IPS-20b (cell line): ENCODE results near the gene INPP5D.
"Not testable (repeated sequence)": the region's sequence is repeated elsewhere in the genome, so short reads cannot be mapped to it uniquely, and the experiment has no call there.

Experiments used
- H3K27ac ChIP-seq: one replicate; pipeline ENCODE4 v1.5.1; 2013; ENCODE audit warnings: low read length
- H3K27me3 ChIP-seq: 2 replicates; pipeline ENCODE4 v1.6.1; 2013; ENCODE audit warnings: mild to moderate bottlenecking, low read length, inconsistent platforms; ENCODE audit not compliant: insufficient read depth
- H3K36me3 ChIP-seq: 2 replicates; pipeline ENCODE4 v1.6.1; 2013; ENCODE audit warnings: low read depth, mild to moderate bottlenecking, inconsistent platforms, low read length, moderate library complexity; ENCODE audit not compliant: insufficient read depth
- H3K4me1 ChIP-seq: 2 replicates; pipeline ENCODE4 v1.6.1; 2013; ENCODE audit warnings: mild to moderate bottlenecking, control low read depth, inconsistent platforms, low read length, moderate library complexity; ENCODE audit not compliant: insufficient read depth
- H3K4me3 ChIP-seq: 2 replicates; pipeline ENCODE4 v1.5.1; 2013; ENCODE audit warnings: mild to moderate bottlenecking, low read length, inconsistent platforms
- H3K9ac ChIP-seq: 2 replicates; pipeline ENCODE4 v1.6.1; 2013; ENCODE audit warnings: low read depth, mild to moderate bottlenecking, inconsistent platforms, low read length, moderate library complexity
- H3K9me3 ChIP-seq: 2 replicates; pipeline ENCODE4 v1.6.1; 2013; ENCODE audit warnings: mild to moderate bottlenecking, low read depth, low read length, inconsistent platforms; ENCODE audit not compliant: insufficient read depth

INPP5D gene

GRCh38 chr2:233117811-233118647, 57.9 kb downstream of the INPP5D start:
- no peak overlapping the region for H3K4me3 ChIP-seq
- no peaks in the 10 kb centered on the region for H3K36me3 ChIP-seq
- H3K27me3 ChIP-seq, result no peaks in the 10 kb centered on the region
- H3K9ac ChIP-seq, result no peak overlapping the region
- no peaks in the 10 kb centered on the region for H3K4me1 ChIP-seq
- H3K9me3 ChIP-seq, result no peaks in the 10 kb centered on the region
- H3K27ac ChIP-seq, result no peak overlapping the region

GRCh38 chr2:233118648-233119000, 58.5 kb downstream of the INPP5D start:
- Histone ChIP-seq H3K36me3 (no peaks in the 10 kb centered on the region), H3K27me3 (no peaks in the 10 kb centered on the region), H3K27ac (no peak overlapping the region), H3K9me3 (no peaks in the 10 kb centered on the region), H3K4me1 (no peaks in the 10 kb centered on the region), H3K9ac (no peak overlapping the region), H3K4me3 (no peak overlapping the region)

GRCh38 chr2:233119123-233119522, 59.0 kb downstream of the INPP5D start:
- Histone ChIP-seq H3K4me1 (no peaks in the 10 kb centered on the region), H3K36me3 (no peaks in the 10 kb centered on the region), H3K4me3 (no peak overlapping the region), H3K9ac (no peak overlapping the region), H3K9me3 (no peaks in the 10 kb centered on the region), H3K27me3 (no peaks in the 10 kb centered on the region), H3K27ac (no peak overlapping the region)

GRCh38 chr2:233119806-233120205, 59.7 kb downstream of the INPP5D start:
- H3K27ac ChIP-seq, result no peak overlapping the region
- H3K4me3 ChIP-seq, result no peak overlapping the region
- H3K36me3 ChIP-seq, result no peaks in the 10 kb centered on the region
- no peak overlapping the region for H3K9ac ChIP-seq
- no peaks in the 10 kb centered on the region for H3K9me3 ChIP-seq
- no peaks in the 10 kb centered on the region for H3K27me3 ChIP-seq
- no peaks in the 10 kb centered on the region for H3K4me1 ChIP-seq

GRCh38 chr2:233120459-233120858, 60.3 kb downstream of the INPP5D start:
- no peak overlapping the region for H3K4me3 ChIP-seq
- H3K9ac ChIP-seq, result no peak overlapping the region
- H3K4me1 ChIP-seq, result no peaks in the 10 kb centered on the region
- H3K27me3 ChIP-seq, result no peaks in the 10 kb centered on the region
- H3K9me3 ChIP-seq, result no peaks in the 10 kb centered on the region
- H3K27ac ChIP-seq, result no peak overlapping the region
- H3K36me3 ChIP-seq, result no peaks in the 10 kb centered on the region

- no peaks in the 10 kb centered on the region for H3K27me3 ChIP-seq
- H3K9me3 ChIP-seq, result no peaks in the 10 kb centered on the region
- H3K4me1 ChIP-seq, result no peaks in the 10 kb centered on the region
- H3K27ac ChIP-seq, result no peak overlapping the region
- no peak overlapping the region for H3K4me3 ChIP-seq
- no peak overlapping the region for H3K9ac ChIP-seq
- no peaks in the 10 kb centered on the region for H3K36me3 ChIP-seq
Observed at GRCh38 chr2:233121856-233122255, 61.7 kb downstream of the INPP5D start.

- Histone ChIP-seq H3K4me3 (no peak overlapping the region), H3K4me1 (no peaks in the 10 kb centered on the region), H3K27ac (no peak overlapping the region), H3K27me3 (no peaks in the 10 kb centered on the region), H3K36me3 (no peaks in the 10 kb centered on the region), H3K9ac (no peak overlapping the region), H3K9me3 (no peaks in the 10 kb centered on the region)
Observed at GRCh38 chr2:233122541-233122940, 62.4 kb downstream of the INPP5D start.

- H3K27me3 ChIP-seq, H3K9ac ChIP-seq, H3K4me1 ChIP-seq, H3K36me3 ChIP-seq, H3K4me3 ChIP-seq, H3K9me3 ChIP-seq, H3K27ac ChIP-seq: not testable (repeated sequence)
Observed at GRCh38 chr2:233123576-233123975, 63.4 kb downstream of the INPP5D start.

- H3K27ac ChIP-seq, result no peak overlapping the region
- H3K36me3 ChIP-seq, result no peaks in the 10 kb centered on the region
- no peak overlapping the region for H3K4me3 ChIP-seq
- no peaks in the 10 kb centered on the region for H3K9me3 ChIP-seq
- H3K27me3 ChIP-seq, result no peaks in the 10 kb centered on the region
- no peak overlapping the region for H3K9ac ChIP-seq
- no peaks in the 10 kb centered on the region for H3K4me1 ChIP-seq
Observed at GRCh38 chr2:233124421-233125080, 64.4 kb downstream of the INPP5D start.

- no peak overlapping the region for H3K9ac ChIP-seq
- H3K27ac ChIP-seq, result no peak overlapping the region
- H3K4me3 ChIP-seq, result no peak overlapping the region
- H3K4me1 ChIP-seq, result peaks cover under 1% of the 10 kb centered on the region; the same call in 1 of the 2 replicates
- H3K27me3 ChIP-seq, result no peaks in the 10 kb centered on the region
- H3K36me3 ChIP-seq, result no peaks in the 10 kb centered on the region
- H3K9me3 ChIP-seq, result no peaks in the 10 kb centered on the region
Observed at GRCh38 chr2:233125455-233126065, 65.4 kb downstream of the INPP5D start.

GRCh38 chr2:233129351-233129978, 69.3 kb downstream of the INPP5D start:
- H3K27me3 ChIP-seq, result no peaks in the 10 kb centered on the region
- H3K4me1 ChIP-seq, result peaks cover 5% of the 10 kb centered on the region; the same call in 1 of the 2 replicates
- H3K27ac ChIP-seq, result no peak overlapping the region
- no peak overlapping the region for H3K9ac ChIP-seq
- H3K9me3 ChIP-seq, result no peaks in the 10 kb centered on the region
- no peaks in the 10 kb centered on the region for H3K36me3 ChIP-seq
- no peak overlapping the region for H3K4me3 ChIP-seq
